Cardiac fibroblast (primary cell): ENCODE data around the gene CFAP410.

Experiments
- DNase-seq, 2 donors: peaks; one replicate each; pipeline versions ENCODE4 v3.0.0 to v3.0.0-alpha.2; 2010; ENCODE audit warnings: low read depth in 2 of 2
- H3K4me3 ChIP-seq, 2 donors: replicated peaks in 1 of 2; 1 replicate in 1 of 2; 2 replicates in 1 of 2; pipeline ENCODE4 v1.5.1; 2011; ENCODE audit warnings: low read depth in 2 of 2, low read length in 2 of 2, mild to moderate bottlenecking in 2 of 2, moderate library complexity in 1 of 2
- CTCF ChIP-seq: IDR thresholded peaks from one replicate; pipeline ENCODE4 v1.5.1; 2011; ENCODE audit warnings: low read depth, mild to moderate bottlenecking, low read length, inconsistent platforms

Gene CFAP410

GRCh38 chr21:44350773-44351481 lies 11.7 kb upstream of the CFAP410 start:
- H3K4me3 ChIP-seq = no peak overlapping the region
- no peak for TF ChIP-seq CTCF
- DNase-seq = no peak

GRCh38 chr21:44349847-44350772 lies 10.9 kb upstream of the CFAP410 start:
- no peak for DNase-seq
- H3K4me3 ChIP-seq = no peak overlapping the region
- TF ChIP-seq CTCF = no peak

GRCh38 chr21:44349416-44349846 lies 10.2 kb upstream of the CFAP410 start:
- no peak for DNase-seq
- no peak overlapping the region for H3K4me3 ChIP-seq
- no peak for TF ChIP-seq CTCF

GRCh38 chr21:44348861-44349260 lies 9.7 kb upstream of the CFAP410 start:
- H3K4me3 ChIP-seq = no peak overlapping the region
- no peak for TF ChIP-seq CTCF
- no peak for DNase-seq

GRCh38 chr21:44347911-44348451 lies 8.8 kb upstream of the CFAP410 start:
- no peak overlapping the region for H3K4me3 ChIP-seq
- no peak for DNase-seq
- no peak for TF ChIP-seq CTCF

- no peak for TF ChIP-seq CTCF
Observed at GRCh38 chr21:44345495-44345894, 6.3 kb upstream of the CFAP410 start.

More at GRCh38 chr21:44345495-44345894, 6.3 kb upstream of the CFAP410 start:
- no peak for DNase-seq
- H3K4me3 ChIP-seq = no peak overlapping the region
